ENCODE data around the gene SRRM4.

Gene SRRM4

DNA sequence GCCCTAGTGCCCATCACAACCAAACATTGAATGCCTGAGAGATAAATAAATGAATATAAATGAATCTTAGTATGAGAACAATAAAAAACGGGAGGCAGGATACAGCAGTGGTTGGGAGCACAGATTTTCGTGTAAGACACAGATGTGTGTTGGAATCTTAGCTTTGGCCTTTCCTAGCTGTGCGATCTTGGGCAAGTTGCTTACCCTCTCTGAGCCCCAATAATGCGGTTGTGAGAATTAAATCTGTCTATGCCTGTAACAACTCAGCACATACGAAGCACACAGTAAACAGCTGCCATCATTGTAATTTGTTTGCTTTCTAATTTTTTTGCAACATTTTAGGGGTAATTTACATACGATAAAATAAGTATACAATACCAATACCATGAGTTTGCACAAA lies 89.8 kb downstream of the SRRM4 start:
- no peak overlapping the region for H3K9ac ChIP-seq (ENCODE audit: low read depth, low read length)
- H3K27me3 ChIP-seq (ENCODE audit: control insufficient read depth, insufficient read depth, low read length) = peaks cover 36% of the 10 kb centered on the region
- peaks cover 17% of the 10 kb centered on the region; the same call in 1 of the 2 replicates for H3K4me1 ChIP-seq (ENCODE audit: control insufficient read depth, insufficient read depth, low read length)
- H3K9me3 ChIP-seq (ENCODE audit: control insufficient read depth, insufficient read depth, low read length) = no peaks in the 10 kb centered on the region
- no peak overlapping the region for H3K4me3 ChIP-seq (ENCODE audit: low read depth, low read length)
- H3K27ac ChIP-seq (ENCODE audit: low read depth, low read length) = no peak overlapping the region
- H3K36me3 ChIP-seq (ENCODE audit: control insufficient read depth, insufficient read depth, low read length) = no peaks in the 10 kb centered on the region

DNA sequence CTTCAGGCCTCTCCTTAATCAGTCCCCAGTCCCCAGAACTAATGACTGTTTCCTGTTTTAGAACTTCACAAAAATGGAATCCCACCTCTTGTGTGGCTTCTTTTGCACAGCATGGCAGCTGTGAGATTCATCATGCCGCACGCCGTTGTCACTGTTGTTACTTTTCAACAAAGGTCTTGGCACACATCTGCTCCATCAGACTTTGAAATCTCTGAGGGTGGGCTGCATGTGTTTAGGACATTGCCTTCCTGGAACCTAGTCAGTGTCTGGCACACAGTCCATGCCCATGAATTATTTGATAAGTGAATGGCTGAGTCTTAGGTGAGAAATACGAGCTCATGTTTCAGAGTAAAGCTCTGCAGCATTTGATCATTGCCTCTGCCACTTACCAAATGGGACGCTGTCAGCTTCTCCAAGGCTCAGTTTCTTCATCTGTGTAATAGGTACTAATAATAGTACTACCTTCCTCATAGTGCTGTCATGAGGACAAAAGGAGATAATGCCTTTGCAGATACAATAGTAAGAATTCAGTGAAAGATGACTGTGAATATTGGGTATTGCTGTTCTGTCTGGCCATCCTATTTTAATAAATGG lies 90.4 kb downstream of the SRRM4 start:
- no peak overlapping the region for H3K27ac ChIP-seq (ENCODE audit: low read depth, low read length)
- no peaks in the 10 kb centered on the region for H3K9me3 ChIP-seq (ENCODE audit: control insufficient read depth, insufficient read depth, low read length)
- H3K9ac ChIP-seq (ENCODE audit: low read depth, low read length) = no peak overlapping the region
- no peaks in the 10 kb centered on the region for H3K36me3 ChIP-seq (ENCODE audit: control insufficient read depth, insufficient read depth, low read length)
- peaks cover 36% of the 10 kb centered on the region for H3K27me3 ChIP-seq (ENCODE audit: control insufficient read depth, insufficient read depth, low read length)
- H3K4me1 ChIP-seq (ENCODE audit: control insufficient read depth, insufficient read depth, low read length) = peaks cover 17% of the 10 kb centered on the region; the same call in 1 of the 2 replicates
- H3K4me3 ChIP-seq (ENCODE audit: low read depth, low read length) = no peak overlapping the region

DNA sequence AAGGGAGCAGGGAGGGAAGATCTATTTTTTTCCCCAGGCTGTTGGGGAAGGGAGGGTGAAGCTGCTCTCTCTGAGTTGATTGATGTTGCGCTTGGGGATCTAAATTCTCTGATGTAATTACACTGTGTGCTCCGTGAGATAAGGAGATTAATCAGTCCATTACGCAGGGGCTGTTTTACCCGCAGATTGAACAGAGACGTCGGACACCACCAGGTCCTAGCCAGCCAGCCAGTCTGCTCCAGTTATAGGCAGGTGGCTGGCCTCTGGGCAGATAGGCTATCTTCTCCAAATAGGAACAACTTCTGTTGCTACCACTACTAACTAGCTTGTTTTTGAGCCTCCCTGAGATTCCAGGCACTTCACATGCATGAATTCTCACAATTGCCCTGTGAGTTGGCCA lies 91.1 kb downstream of the SRRM4 start:
- H3K4me1 ChIP-seq (ENCODE audit: control insufficient read depth, insufficient read depth, low read length) = peaks cover 17% of the 10 kb centered on the region; the same call in 1 of the 2 replicates
- H3K9me3 ChIP-seq (ENCODE audit: control insufficient read depth, insufficient read depth, low read length) = no peaks in the 10 kb centered on the region
- H3K9ac ChIP-seq (ENCODE audit: low read depth, low read length) = no peak overlapping the region
- H3K4me3 ChIP-seq (ENCODE audit: low read depth, low read length) = no peak overlapping the region
- peaks cover 36% of the 10 kb centered on the region for H3K27me3 ChIP-seq (ENCODE audit: control insufficient read depth, insufficient read depth, low read length)
- H3K36me3 ChIP-seq (ENCODE audit: control insufficient read depth, insufficient read depth, low read length) = no peaks in the 10 kb centered on the region
- H3K27ac ChIP-seq (ENCODE audit: low read depth, low read length) = no peak overlapping the region

DNA sequence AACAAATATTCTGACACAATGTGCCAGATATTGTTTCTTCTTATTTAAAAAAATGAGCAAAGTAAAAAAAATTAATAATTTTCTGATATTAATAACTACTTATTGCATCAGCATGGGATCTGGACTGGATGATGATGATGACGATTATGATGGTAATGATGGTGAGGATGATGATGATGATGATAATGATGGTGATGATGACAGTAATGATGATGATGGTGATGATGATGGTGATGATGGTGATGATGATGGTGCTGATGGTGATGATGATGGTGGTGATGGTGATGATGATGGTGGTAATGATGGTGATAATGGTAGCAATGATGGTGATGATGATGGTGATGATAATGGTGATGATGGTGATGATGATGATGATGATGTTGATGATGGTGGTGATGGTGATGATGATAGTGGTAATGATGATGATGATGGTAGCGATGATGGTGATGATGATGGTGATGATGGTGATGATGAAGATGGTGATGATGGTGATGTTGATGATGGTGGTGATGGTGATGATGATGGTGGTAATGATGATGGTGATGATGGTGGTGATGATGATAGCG lies 94.0 kb downstream of the SRRM4 start:
- H3K36me3 ChIP-seq (ENCODE audit: control insufficient read depth, insufficient read depth, low read length) = no peaks in the 10 kb centered on the region
- no peak overlapping the region for H3K9ac ChIP-seq (ENCODE audit: low read depth, low read length)
- no peak overlapping the region for H3K27ac ChIP-seq (ENCODE audit: low read depth, low read length)
- no peak overlapping the region for H3K4me3 ChIP-seq (ENCODE audit: low read depth, low read length)
- H3K4me1 ChIP-seq (ENCODE audit: control insufficient read depth, insufficient read depth, low read length) = peaks cover under 1% of the 10 kb centered on the region; the same call in 1 of the 2 replicates
- H3K9me3 ChIP-seq (ENCODE audit: control insufficient read depth, insufficient read depth, low read length) = no peaks in the 10 kb centered on the region
- peaks cover 10% of the 10 kb centered on the region for H3K27me3 ChIP-seq (ENCODE audit: control insufficient read depth, insufficient read depth, low read length)

DNA sequence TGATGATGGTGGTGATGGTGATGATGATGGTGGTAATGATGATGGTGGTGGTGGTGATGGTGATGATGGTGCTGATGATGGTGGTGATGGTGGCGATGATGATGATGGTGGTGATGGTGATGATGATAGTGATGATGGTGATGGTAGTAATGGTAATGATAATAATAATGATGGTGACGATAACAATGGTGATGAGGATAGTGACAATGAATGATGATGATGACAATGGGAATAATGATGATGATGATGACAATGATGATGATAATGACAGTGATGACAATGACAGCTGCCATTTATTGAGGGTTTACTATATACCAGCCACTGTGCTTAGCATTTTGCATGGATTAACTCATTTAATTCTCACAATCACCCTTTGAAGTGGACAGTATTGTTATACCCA lies 94.6 kb downstream of the SRRM4 start:
- peaks cover 7% of the 10 kb centered on the region; the same call in 1 of the 2 replicates for H3K4me1 ChIP-seq (ENCODE audit: control insufficient read depth, insufficient read depth, low read length)
- H3K9me3 ChIP-seq (ENCODE audit: control insufficient read depth, insufficient read depth, low read length) = no peaks in the 10 kb centered on the region
- H3K4me3 ChIP-seq (ENCODE audit: low read depth, low read length) = no peak overlapping the region
- H3K27ac ChIP-seq (ENCODE audit: low read depth, low read length) = no peak overlapping the region
- peaks cover 4% of the 10 kb centered on the region for H3K27me3 ChIP-seq (ENCODE audit: control insufficient read depth, insufficient read depth, low read length)
- no peak overlapping the region for H3K9ac ChIP-seq (ENCODE audit: low read depth, low read length)
- H3K36me3 ChIP-seq (ENCODE audit: control insufficient read depth, insufficient read depth, low read length) = no peaks in the 10 kb centered on the region

DNA sequence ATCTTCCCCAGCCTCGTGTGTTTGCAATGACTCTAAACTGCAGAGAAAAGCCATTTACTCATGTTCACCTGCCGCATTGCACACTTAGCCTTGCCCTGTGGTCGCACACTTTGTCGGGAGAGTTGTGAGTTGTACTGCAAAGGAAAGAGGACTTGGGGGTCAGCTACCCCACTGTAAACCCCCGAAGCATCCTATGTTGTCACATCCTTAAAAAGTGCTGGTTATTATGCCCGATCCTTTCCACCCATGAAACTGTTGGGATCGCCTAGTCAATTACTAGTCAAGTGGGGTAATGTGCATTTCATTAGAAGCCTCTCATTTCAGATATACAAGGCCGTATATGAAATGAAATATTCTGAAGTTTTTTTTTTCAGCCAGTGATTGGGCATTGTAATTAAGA lies 98.2 kb downstream of the SRRM4 start:
- H3K36me3 ChIP-seq (ENCODE audit: control insufficient read depth, insufficient read depth, low read length) = no peaks in the 10 kb centered on the region
- H3K4me1 ChIP-seq (ENCODE audit: control insufficient read depth, insufficient read depth, low read length) = peaks cover 18% of the 10 kb centered on the region
- no peak overlapping the region for H3K4me3 ChIP-seq (ENCODE audit: low read depth, low read length)
- H3K9me3 ChIP-seq (ENCODE audit: control insufficient read depth, insufficient read depth, low read length) = no peaks in the 10 kb centered on the region
- H3K27me3 ChIP-seq (ENCODE audit: control insufficient read depth, insufficient read depth, low read length) = no peaks in the 10 kb centered on the region; the same call in 1 of the 2 replicates
- no peak overlapping the region for H3K9ac ChIP-seq (ENCODE audit: low read depth, low read length)
- H3K27ac ChIP-seq (ENCODE audit: low read depth, low read length) = no peak overlapping the region

DNA sequence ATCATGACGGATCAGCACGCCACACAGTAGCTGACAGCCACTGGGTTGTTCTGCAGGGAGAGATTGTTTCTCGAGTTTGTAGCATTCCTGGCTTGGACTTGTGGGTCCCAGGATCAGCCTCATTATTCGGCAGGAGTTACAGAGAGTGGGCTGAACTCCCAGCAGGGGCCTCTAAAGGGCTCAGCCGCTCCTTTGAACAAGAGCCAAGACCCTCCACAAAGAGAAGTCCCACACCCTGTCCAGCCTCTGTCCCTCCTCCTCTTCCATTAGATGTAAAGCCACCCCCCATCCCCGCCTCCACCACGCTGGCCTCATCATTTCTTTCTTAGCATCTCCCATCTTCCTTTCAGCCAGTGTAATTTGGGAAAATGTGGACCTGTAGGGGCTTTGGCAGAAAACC lies 100.7 kb downstream of the SRRM4 start:
- H3K27ac ChIP-seq (ENCODE audit: low read depth, low read length) = no peak overlapping the region

DNA sequence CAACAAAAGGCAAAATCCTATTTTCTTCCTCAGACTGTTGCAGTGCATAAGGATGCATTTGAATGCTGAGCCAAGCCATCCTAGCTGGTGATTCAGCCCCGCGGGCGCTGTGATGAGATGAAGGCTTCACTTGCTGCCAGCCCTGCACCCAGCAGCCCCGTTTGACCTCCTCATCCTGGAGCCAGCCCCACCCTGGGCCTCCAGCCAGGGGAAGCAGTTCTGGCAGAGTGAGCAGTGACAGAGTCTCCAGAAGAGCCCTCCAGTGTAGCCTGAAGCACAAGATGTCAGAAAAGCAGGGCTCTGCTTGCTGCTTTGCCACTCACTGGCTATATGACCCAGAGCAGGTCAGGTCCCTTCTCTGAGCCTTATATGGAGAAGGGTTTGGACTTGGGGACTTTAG lies 101.2 kb downstream of the SRRM4 start:
- Histone ChIP-seq H3K27me3 (ENCODE audit: control insufficient read depth, insufficient read depth, low read length) (no peaks in the 10 kb centered on the region; the same call in 1 of the 2 replicates), H3K9me3 (ENCODE audit: control insufficient read depth, insufficient read depth, low read length) (no peaks in the 10 kb centered on the region)

More for the DNA sequence above, 100.7 kb downstream of the SRRM4 start:
- Histone ChIP-seq H3K27me3 (ENCODE audit: control insufficient read depth, insufficient read depth, low read length) (no peaks in the 10 kb centered on the region; the same call in 1 of the 2 replicates), H3K4me1 (ENCODE audit: control insufficient read depth, insufficient read depth, low read length) (peaks cover 18% of the 10 kb centered on the region), H3K36me3 (ENCODE audit: control insufficient read depth, insufficient read depth, low read length) (no peaks in the 10 kb centered on the region), H3K9ac (ENCODE audit: low read depth, low read length) (no peak overlapping the region), H3K4me3 (ENCODE audit: low read depth, low read length) (no peak overlapping the region), H3K9me3 (ENCODE audit: control insufficient read depth, insufficient read depth, low read length) (no peaks in the 10 kb centered on the region)

DNA sequence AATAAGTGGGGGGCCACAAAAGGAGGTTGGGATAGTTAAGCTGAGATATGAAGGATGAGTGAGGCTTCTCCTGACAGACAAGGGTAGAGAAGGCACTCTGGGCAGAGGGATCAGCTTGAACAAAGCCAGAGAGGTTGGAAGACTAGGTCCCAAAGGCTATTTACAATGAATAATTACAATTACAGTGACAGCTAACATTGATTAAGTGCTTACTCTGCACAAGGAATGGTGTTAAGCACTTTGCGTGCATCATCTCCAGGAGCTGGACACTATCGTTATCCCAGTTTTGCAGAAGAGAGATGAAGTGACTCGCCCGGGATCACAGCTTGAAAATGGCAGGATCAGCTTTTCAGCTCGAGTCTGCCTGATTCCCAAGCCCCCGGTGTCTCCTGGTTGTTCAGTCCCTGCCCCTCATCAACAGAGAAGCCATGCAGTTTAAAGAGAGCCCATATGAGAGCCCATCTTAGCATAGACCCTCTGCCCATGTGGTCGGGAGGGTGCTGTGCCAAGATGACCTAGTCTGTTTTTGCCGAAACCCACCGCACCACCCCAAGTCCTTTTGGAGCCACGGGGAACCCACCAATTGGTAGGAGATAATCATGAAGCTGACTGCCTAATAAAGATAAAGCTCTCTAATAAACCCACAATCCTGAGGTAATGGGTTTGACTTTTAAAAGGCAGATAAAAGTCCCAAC lies 107.5 kb downstream of the SRRM4 start:
- no peaks in the 10 kb centered on the region for H3K36me3 ChIP-seq (ENCODE audit: control insufficient read depth, insufficient read depth, low read length)
- H3K4me3 ChIP-seq (ENCODE audit: low read depth, low read length) = peak overlapping the region; percentile 30; the same call in 1 of the 2 replicates
- peak overlapping the region; percentile 46 for H3K9ac ChIP-seq (ENCODE audit: low read depth, low read length)
- no peaks in the 10 kb centered on the region for H3K27me3 ChIP-seq (ENCODE audit: control insufficient read depth, insufficient read depth, low read length)
- H3K4me1 ChIP-seq (ENCODE audit: control insufficient read depth, insufficient read depth, low read length) = peaks cover 32% of the 10 kb centered on the region
- H3K27ac ChIP-seq (ENCODE audit: low read depth, low read length) = peak overlapping the region; percentile 98
- H3K9me3 ChIP-seq (ENCODE audit: control insufficient read depth, insufficient read depth, low read length) = no peaks in the 10 kb centered on the region

More for the DNA sequence above, 101.2 kb downstream of the SRRM4 start:
- no peaks in the 10 kb centered on the region for H3K36me3 ChIP-seq (ENCODE audit: control insufficient read depth, insufficient read depth, low read length)
- H3K27ac ChIP-seq (ENCODE audit: low read depth, low read length) = no peak overlapping the region
- H3K4me1 ChIP-seq (ENCODE audit: control insufficient read depth, insufficient read depth, low read length) = peaks cover 18% of the 10 kb centered on the region
- H3K9ac ChIP-seq (ENCODE audit: low read depth, low read length) = no peak overlapping the region
- H3K4me3 ChIP-seq (ENCODE audit: low read depth, low read length) = no peak overlapping the region

DNA sequence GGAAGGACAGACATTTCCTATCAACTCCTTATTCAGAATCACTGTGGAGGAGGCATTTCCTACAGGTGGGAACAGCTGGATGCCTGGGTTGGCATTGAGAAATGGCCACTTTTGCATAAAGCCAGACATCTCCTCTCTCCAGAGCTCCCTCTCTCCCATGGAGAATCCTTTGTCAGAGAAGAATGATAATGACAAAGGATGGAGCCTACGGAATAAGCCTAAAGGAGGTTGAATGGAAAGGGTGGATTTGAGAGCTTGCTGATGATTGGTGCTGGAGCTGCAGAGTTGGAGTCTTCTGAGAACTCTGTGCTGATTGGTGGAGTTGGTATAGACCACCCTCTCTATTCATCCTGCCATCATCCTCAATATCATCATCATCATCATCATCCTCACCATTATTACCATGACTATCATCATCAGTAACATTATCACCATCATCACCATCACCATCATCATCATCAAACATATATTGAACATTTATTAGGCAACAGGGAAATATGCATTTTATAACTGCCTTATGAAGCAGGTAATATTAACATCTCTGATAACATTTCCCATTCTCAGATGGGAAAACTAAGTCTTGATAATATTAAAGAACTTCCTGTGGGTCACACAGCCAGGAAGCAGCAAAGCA lies 108.2 kb downstream of the SRRM4 start:
- Histone ChIP-seq H3K36me3 (ENCODE audit: control insufficient read depth, insufficient read depth, low read length) (no peaks in the 10 kb centered on the region), H3K9me3 (ENCODE audit: control insufficient read depth, insufficient read depth, low read length) (no peaks in the 10 kb centered on the region), H3K9ac (ENCODE audit: low read depth, low read length) (peak overlapping the region; percentile 46; the same call in 1 of the 2 replicates), H3K4me3 (ENCODE audit: low read depth, low read length) (no peak overlapping the region), H3K27ac (ENCODE audit: low read depth, low read length) (peak overlapping the region; percentile 98), H3K27me3 (ENCODE audit: control insufficient read depth, insufficient read depth, low read length) (no peaks in the 10 kb centered on the region), H3K4me1 (ENCODE audit: control insufficient read depth, insufficient read depth, low read length) (peaks cover 32% of the 10 kb centered on the region)

DNA sequence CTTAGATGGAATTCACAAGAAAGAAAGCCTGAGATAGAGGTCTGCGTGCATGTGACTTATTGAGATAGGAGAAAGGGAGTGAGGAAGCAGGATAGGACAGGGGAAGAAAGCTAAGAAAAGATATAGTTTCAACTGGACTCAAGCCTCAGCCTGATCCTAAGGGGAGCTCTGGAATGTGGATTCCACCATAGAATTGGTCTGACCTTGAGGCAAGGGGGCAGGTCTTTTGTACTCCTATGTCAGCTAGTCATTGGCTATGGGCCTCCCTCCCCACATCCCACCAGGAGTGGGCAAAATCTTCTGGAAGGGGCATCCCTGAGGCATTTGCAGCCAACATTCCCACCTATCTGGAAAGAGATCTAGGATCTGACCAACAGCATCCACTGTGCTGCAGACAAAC lies 108.9 kb downstream of the SRRM4 start:
- no peak overlapping the region for H3K27ac ChIP-seq (ENCODE audit: low read depth, low read length)
- H3K4me1 ChIP-seq (ENCODE audit: control insufficient read depth, insufficient read depth, low read length) = peaks cover 32% of the 10 kb centered on the region
- H3K9me3 ChIP-seq (ENCODE audit: control insufficient read depth, insufficient read depth, low read length) = no peaks in the 10 kb centered on the region
- no peak overlapping the region for H3K9ac ChIP-seq (ENCODE audit: low read depth, low read length)
- H3K4me3 ChIP-seq (ENCODE audit: low read depth, low read length) = no peak overlapping the region
- H3K27me3 ChIP-seq (ENCODE audit: control insufficient read depth, insufficient read depth, low read length) = no peaks in the 10 kb centered on the region
- H3K36me3 ChIP-seq (ENCODE audit: control insufficient read depth, insufficient read depth, low read length) = no peaks in the 10 kb centered on the region
